ENCODE measurements around the gene TMEM131.

TMEM131 gene

DNA sequence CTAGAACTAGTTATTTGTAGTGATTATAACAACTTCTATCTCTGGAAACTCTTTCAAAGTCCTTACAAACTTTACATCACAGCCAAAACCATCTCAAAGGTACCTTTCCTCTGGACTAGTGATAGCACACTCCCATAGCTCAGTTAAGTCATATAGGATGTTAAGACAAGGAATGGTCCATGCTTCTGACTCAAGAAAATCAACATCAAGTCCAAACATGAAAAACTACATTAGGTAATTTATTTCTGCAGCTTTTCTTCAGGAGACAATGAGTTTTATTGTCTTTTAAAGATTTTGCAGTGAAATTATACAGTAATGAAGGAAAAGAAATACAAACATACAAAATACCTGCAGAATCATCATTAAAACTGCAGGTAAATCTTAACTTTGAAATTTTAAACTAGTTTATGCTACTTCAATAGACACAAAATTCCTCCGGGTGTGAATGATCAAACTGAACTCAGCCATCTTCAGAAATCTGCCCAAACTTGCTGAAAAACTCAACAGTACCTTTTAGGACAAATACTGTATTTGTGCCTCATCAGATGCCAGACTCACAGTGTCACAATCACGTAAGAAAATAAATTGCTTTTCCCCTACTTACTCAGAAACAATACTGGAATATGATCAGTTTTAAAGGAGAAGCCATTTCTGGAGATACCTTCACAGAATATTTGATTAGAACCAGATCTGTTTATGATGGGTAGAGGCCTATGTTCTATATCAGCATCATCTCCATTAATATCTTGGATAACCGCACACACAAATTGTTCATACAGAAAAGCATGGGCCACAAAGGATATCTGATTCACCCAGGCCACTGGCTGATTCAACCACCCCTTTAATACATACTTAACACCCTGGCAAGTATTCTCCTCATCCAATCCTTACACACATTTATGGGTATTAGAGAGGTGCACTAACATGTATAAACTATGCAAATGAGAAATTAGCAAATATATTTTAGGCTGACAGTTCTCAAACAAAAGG lies 2.6 kb downstream of the TMEM131 start:
- no peak for DNase-seq (ENCODE audit: low spot score)

DNA sequence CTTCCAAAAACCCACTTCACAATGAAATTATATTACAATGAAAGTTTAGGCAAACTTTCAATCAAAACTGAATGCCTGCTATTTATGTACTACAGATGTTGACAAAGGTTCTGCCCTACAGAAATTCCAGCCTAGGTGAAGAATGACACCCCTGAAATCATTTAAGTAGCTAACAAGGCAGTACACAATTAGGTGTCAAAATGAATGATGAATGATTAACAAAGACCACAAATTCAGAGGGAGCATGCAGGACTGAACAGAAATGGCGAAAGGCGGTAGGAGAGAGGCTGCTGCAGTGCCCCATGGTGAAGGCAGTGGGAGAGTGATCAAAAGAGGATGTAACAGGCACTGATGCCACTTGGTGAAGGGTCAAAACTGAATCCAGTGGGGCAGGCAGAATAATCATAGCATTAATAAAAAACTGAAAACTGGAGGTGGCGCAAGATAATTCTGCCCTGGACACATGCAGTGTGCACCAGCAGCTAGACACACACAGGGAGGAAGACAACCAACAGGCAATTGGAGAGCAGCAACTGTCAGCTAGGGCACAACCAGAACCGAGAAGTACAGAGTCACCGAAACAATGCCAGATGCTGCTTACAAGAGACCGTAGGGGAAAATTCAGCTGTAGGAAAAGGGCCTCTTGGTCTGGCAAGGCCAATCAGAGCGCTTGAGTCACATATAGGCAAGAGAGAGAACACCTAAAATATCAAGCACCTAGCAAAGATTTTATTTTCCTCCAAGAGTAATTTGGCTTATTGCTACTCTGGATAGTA lies 4.5 kb downstream of the TMEM131 start:
- DNase-seq (ENCODE audit: low spot score): no peak

DNA sequence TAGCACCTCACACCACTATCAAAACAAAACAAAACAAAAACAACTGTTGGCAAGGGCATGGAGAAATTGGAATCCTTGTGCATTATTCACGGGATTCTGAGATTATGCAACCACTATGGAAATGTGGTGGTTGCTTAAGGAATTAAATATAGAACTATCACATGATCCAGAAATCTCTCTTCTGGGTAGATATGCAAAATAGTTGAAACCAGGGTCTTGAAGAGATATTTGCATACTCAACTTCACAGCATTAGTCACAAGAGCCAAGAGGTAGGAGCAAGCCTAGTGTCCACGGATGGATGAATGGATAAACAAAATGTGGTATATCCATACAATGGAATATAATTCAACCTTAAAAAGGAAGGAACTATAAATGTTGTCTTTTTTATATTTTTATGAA lies 7.0 kb downstream of the TMEM131 start:
- no peak for DNase-seq (ENCODE audit: low spot score)

DNA sequence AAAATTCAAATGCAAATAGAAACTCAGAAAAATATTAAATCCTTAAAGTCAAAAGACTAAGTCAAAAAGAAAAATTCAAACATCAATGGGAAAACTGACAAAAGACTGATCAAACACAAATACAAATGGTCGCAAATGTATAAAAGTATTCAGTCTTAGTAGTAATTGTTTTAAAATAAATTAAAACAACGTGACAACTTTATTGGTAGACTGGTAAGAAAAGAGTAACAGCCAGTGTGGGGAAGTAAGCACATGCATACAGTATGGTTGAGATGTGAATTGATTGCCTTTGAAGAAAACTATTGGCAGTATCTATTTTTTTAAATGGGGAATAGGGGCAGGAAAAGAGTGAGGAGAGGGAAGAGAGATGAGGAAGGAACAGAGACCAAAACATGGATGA lies 9.8 kb downstream of the TMEM131 start:
- DNase-seq (ENCODE audit: low spot score): no peak

- no peak for DNase-seq (ENCODE audit: low spot score)
These were observed 12.1 kb downstream of the TMEM131 start for GRCh38 chr2:97983698-97984097.

- DNase-seq (ENCODE audit: low spot score): no peak
These were observed 12.6 kb downstream of the TMEM131 start for GRCh38 chr2:97983134-97983533.

- no peak for DNase-seq (ENCODE audit: low spot score)
These were observed 13.1 kb downstream of the TMEM131 start for GRCh38 chr2:97982621-97983020.

DNA sequence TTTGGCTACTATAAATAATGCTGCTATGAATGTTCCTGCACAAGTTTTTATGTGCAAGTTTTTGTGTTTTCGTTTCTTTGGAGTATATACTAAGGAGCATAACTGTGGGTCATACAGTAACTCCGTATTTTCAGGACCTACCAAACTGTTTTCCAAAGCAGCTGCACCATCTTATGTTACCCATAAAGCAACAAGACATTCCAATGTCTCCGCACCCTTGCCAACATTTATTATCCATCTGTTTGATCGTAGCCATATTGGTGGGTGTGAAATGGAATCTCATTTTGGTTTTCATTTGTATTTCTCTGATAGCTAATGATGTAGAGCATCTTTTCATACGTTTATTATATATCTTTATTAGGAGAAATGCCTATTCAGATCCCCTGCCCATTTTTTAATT lies 13.8 kb downstream of the TMEM131 start:
- DNase-seq (ENCODE audit: low spot score): no peak

DNA sequence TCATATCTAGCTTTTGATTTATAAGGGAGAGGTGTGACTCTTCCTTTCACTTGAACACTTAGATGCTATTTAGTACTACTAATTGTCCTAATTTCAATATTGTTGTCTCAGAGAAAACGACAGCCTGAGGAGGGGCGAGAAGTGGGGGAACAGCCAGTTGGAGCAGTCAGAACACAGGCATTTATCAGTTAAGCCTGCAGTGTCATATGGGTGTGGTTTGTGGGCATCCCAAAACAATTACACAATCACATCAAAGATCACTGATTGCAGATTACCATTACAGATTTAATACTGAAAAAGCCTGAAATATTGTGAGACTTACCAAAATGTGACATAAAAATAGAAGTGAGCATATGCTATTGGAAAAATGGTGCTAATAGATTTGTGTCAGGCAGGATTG lies 15.8 kb downstream of the TMEM131 start:
- no peak for DNase-seq (ENCODE audit: low spot score)

DNA sequence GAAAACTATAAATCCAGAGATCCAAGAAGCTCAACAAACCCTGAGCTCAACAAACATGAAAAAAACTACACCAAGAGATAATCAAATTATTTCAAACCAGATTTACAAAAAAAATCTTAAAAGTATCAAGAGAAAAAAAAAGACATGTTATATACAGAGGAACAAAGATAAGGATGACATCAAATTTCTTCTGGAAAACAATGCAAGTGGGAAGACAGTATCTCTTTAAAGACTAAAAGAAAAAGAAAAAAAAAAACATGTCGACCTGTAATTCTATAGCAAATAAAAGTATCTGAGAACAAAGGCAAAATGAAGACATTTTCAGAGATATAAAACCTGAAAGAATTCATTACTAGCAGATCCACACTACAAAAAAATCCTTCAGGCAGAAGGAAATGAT lies 21.3 kb downstream of the TMEM131 start:
- DNase-seq (ENCODE audit: low spot score): no peak

DNA sequence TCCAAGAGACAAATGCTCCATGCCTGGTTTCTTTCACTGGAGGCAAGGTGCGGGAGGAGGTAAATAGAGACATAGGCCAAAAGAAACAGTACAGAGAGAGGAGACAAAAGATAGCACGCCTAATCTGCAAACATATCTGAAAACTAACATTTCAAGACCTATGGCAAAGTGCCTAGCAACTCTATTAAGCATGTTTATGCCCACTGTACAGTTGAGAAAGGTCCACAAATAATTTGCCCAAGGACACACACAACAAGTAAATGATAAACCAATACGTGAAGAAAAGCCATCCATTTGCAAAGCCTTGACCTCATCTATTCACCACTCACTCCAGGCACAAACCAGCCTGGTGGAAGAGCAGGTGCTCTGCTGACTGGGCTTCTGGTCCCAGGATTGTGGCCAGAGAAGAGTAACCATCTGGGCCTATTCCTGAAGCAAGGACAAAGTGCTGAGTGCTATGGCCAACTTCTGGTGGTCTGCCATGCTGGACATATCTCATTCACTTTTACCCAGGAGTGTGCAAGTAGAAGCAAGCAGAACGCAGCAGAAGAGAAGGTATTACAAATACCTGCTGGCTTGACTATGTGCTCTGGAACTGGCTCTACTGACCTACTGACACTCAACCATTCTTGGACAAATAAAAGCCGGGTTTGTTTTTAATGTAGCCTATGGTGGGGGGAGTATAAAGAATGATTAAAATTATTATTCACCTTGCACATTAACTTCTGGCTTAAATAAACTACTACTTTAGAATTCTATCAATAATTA lies 25.3 kb downstream of the TMEM131 start:
- no peak for DNase-seq (ENCODE audit: low spot score)

GRCh38 chr2:97969081-97970067 lies 26.4 kb downstream of the TMEM131 start:
- no peak for DNase-seq (ENCODE audit: low spot score)

GRCh38 chr2:97967931-97968627 lies 27.7 kb downstream of the TMEM131 start:
- DNase-seq (ENCODE audit: low spot score): no peak

DNA sequence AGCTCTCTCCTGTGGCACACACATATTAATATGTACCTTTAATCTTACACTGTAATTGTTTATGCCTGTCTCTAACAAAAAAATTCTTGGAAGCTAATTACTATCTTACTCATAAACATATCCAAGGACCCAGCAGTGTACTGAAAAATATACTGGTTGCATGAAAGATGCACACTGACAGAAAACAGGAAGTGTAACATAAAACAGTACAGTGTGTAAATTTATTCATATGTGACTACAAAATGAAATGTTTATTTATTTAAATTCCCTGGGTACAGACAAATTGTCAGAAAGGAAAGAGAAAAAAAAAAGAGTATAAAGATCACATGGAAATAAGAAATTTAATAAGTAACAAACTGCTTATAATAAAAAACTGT lies 28.5 kb downstream of the TMEM131 start:
- no peak for DNase-seq (ENCODE audit: low spot score)

DNA sequence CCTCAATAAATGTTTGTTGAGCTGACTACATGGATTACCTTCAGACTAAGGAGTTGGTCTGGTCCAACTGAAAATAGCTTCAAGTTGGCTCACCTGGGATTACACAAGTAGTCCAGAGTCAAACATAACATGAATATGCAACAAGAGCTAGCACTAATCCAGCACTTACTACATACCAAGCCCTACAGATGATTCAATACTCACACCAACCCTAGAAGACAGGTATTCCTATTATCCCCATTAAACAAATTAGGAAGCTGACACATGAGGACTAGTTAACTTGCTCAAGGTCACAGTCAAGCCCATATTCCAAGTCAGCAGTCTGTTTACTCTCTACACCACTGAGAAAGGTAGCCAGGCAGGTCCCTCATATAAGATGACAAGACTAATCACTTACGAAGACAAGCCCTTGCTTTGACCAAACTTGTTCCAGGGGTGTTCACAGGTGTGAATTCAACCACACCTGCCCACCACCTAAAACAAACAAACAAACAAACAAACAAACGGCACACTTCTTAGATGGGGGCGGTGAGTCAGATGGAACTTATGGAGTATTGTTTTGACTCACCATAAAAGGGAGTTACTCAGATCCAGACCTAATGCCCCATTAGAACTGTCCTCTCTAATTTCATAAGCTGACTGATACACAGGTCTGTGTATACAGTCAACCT lies 29.1 kb downstream of the TMEM131 start:
- DNase-seq (ENCODE audit: low spot score): no peak

- no peak for DNase-seq (ENCODE audit: low spot score)
These were observed 30.6 kb downstream of the TMEM131 start for GRCh38 chr2:97965116-97965515.

DNA sequence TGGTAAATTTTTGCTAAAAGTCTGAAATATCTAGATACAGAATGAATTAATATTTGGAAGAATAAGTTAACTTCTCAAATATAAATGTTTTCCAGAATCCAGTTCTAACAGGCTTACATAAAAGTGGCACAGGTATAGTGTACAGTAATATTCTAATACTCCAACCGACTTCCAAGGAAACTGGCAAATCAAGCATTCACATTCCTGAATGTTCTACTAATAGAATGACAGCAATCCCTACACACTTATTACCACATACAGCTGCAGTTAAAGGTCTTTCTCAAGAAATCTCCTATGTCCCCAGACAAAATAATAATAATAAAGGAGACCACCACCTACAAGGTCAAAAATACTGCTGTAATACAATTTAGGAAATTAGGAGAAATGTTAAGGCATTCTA lies 31.9 kb downstream of the TMEM131 start:
- DNase-seq (ENCODE audit: low spot score): no peak

DNA sequence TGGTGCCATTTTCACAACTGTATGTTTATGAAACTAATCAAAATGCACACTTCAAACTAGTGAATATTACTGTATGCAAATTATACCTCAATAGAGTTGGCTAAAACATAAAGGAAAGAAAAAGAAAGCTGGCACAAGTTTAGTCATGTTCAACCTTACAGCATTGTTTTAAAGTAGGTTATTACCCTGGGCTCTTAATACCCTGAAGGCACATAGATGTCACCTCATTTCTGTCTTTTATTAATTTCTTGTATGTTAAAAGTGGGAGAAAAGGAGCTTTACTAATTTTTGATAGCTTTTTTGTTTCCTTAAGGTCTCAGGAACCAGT lies 32.7 kb downstream of the TMEM131 start:
- no peak for DNase-seq (ENCODE audit: low spot score)

DNA sequence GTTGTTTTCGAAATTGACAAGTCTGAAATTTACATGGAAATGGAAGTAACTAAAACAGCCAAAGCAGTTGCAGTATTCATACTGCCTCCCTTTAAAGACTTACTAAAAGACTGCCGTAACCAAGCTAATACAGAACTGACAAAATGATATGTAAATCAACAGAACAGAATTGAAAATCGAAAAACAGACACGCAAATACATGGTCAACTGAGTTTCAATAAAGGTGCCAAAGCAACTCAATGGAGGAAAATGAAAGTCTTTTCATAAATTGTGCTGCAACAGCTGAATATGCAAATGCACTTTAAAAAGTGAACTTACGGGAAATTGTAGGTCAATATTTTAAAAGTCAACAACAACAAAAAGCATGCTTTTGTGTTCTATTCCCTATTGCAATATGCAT lies 34.2 kb downstream of the TMEM131 start:
- no peak for DNase-seq (ENCODE audit: low spot score)

- DNase-seq (ENCODE audit: low spot score): no peak
These were observed 37.6 kb downstream of the TMEM131 start for GRCh38 chr2:97958184-97958583.
